Activated B cell treated with CpG ODN at 0.5 μM for 24 hours (primary cell): Measurements from ENCODE around the gene NT5C3A. TPM values are rescaled to one million over a fixed set of nuclear protein-coding genes. Genes with fewer than 3 reads are reported as not detected.

Source experiments
- ATAC-seq: fragments of 200-7000 bp; cut with Tn5 transposase; one replicate; pipeline ENCODE4 v1.10.0; 2021; ENCODE audit warnings: low read depth, mild to moderate bottlenecking, moderate library complexity
- CTCF ChIA-PET: fragments of 350-600 bp; sonication (Branson Sonifier 250); formaldehyde crosslinking; loops from one replicate; lab custom pipeline; 2021; ENCODE audit warnings: antibody characterized with exemption; lab: Charles Lee
- POLR2A ChIA-PET: fragments of 350-600 bp; sonication (Branson Sonifier 250); formaldehyde crosslinking; loops from one replicate; lab custom pipeline; 2021; ENCODE audit warnings: antibody characterized with exemption; lab: Charles Lee
- DNase-seq: peaks from one replicate; pipeline ENCODE4 v3.0.0; 2022
- H3K27ac Mint-ChIP-seq: one replicate; pipeline ENCODE4 v1.8.0; 2020; ENCODE audit warnings: mixed read lengths
- H3K27me3 Mint-ChIP-seq: one replicate; pipeline ENCODE4 v1.8.0; 2021; ENCODE audit warnings: mixed read lengths
- H3K36me3 Mint-ChIP-seq: one replicate; pipeline ENCODE4 v1.8.0; 2021; ENCODE audit warnings: low read depth, mixed read lengths
- H3K4me1 Mint-ChIP-seq: one replicate; pipeline ENCODE4 v1.8.0; 2021; ENCODE audit warnings: mixed read lengths
- H3K4me3 Mint-ChIP-seq: one replicate; pipeline ENCODE4 v1.8.0; 2020; ENCODE audit warnings: mild to moderate bottlenecking, mixed read lengths
- H3K9me3 Mint-ChIP-seq: one replicate; pipeline ENCODE4 v1.8.0; 2020; ENCODE audit warnings: mixed read lengths
- CTCF ChIP-seq: fragments of 200-600 bp; IDR thresholded peaks from one replicate; pipeline ENCODE4 v1.8.0; 2022; ENCODE audit warnings: antibody characterized with exemption, mild to moderate bottlenecking
- intact Hi-C: fragments of 100-400 bp; cut with micrococcal nuclease; formaldehyde crosslinking; loops from one replicate; pipeline ENCODE4 v1.15.1; 2024
- total RNA-seq: library from RNA; stranded (reverse); gene quantifications from 2 replicates; pipeline ENCODE4 v1.2.3, GENCODE V29; 2022

The NT5C3A gene
- total RNA-seq, 1 donor from 2014 or later, result 40.7 TPM

GRCh38 chr7:33039903-33040292, 22.7 kb downstream of the NT5C3A start:
- peaks cover 4% of the 10 kb centered on the region for H3K36me3 Mint-ChIP-seq
- ChIA-PET CTCF (interaction anchor here (1.4 to 3.2 kb wide), 4 partner anchors 9 to 193 kb away, joined by 4 to 17 read pairs (median 10); partner anchors contain the start of gene RP9), POLR2A (interaction anchor here (0.6 to 3.0 kb wide), 8 partner anchors 22 to 193 kb away, joined by 3 to 36 read pairs (median 4); partner anchors contain the start of genes KBTBD2, NT5C3A and RP9)
- peak overlapping the region; percentile 84 for H3K4me3 Mint-ChIP-seq
- DNase-seq (no peak), ATAC-seq (no peak)
- peak overlapping the region; percentile 81 for H3K27ac Mint-ChIP-seq
- peaks cover 73% of the 10 kb centered on the region for H3K4me1 Mint-ChIP-seq
- H3K27me3 Mint-ChIP-seq, result no peaks in the 10 kb centered on the region
- no peak for TF ChIP-seq CTCF
- intact Hi-C loops, result loop anchor here (1.0 to 2.0 kb wide), 4 partner anchors 10 to 148 kb away; no protein-coding TSS in a partner anchor
- no peaks in the 10 kb centered on the region for H3K9me3 Mint-ChIP-seq

- DNase-seq (no peak), ATAC-seq (no peak)
- Mint-ChIP-seq H3K27ac (peak overlapping the region; percentile 81), H3K4me3 (peak overlapping the region; percentile 84), H3K4me1 (peaks cover 72% of the 10 kb centered on the region), H3K9me3 (no peaks in the 10 kb centered on the region), H3K27me3 (no peaks in the 10 kb centered on the region), H3K36me3 (peaks cover 9% of the 10 kb centered on the region)
- TF ChIP-seq CTCF, result no peak
- intact Hi-C loops, result loop anchor here (2.0 kb wide), 1 partner anchor 17 kb away; no protein-coding TSS in a partner anchor
- ChIA-PET POLR2A (interaction anchor here (0.6 to 3.0 kb wide), 6 partner anchors 17 to 148 kb away, joined by 3 to 36 read pairs (median 8); partner anchors contain the start of genes KBTBD2, NT5C3A and RP9), CTCF (interaction anchor here (1.4 to 3.2 kb wide), 3 partner anchors 9 to 193 kb away, joined by 5 to 17 read pairs (median 16); partner anchors contain the start of gene RP9)
These were observed 23.2 kb downstream of the NT5C3A start for GRCh38 chr7:33039257-33039902.

GRCh38 chr7:33038639-33039038, 23.9 kb downstream of the NT5C3A start:
- intact Hi-C loops, result loop anchor here (2.0 kb wide), 1 partner anchor 16 kb away; no protein-coding TSS in a partner anchor
- ChIA-PET CTCF (interaction anchor here (3.2 kb wide), 1 partner anchor 192 kb away, joined by 16 read pairs; no protein-coding TSS in a partner anchor), POLR2A (interaction anchor here (0.6 to 3.0 kb wide), 3 partner anchors 17 to 543 kb away, joined by 7 to 14 read pairs (median 9); partner anchors contain the start of genes AVL9 and RP9)
- ATAC-seq, result no peak
- H3K4me1 Mint-ChIP-seq, result peaks cover 66% of the 10 kb centered on the region
- H3K4me3 Mint-ChIP-seq, result peak overlapping the region; percentile 57
- DNase-seq, result no peak
- no peaks in the 10 kb centered on the region for H3K9me3 Mint-ChIP-seq
- H3K36me3 Mint-ChIP-seq, result peaks cover 12% of the 10 kb centered on the region
- H3K27me3 Mint-ChIP-seq, result no peaks in the 10 kb centered on the region
- H3K27ac Mint-ChIP-seq, result peak overlapping the region; percentile 70
- no peak for TF ChIP-seq CTCF

- H3K27ac Mint-ChIP-seq, result no peak overlapping the region
- ChIA-PET POLR2A (no interaction called here), CTCF (no interaction called here)
- no peaks in the 10 kb centered on the region for H3K9me3 Mint-ChIP-seq
- no peak overlapping the region for H3K4me3 Mint-ChIP-seq
- DNase-seq, result no peak
- TF ChIP-seq CTCF, result no peak
- intact Hi-C loops, result no loop called here
- H3K4me1 Mint-ChIP-seq, result peaks cover 48% of the 10 kb centered on the region
- no peaks in the 10 kb centered on the region for H3K27me3 Mint-ChIP-seq
- H3K36me3 Mint-ChIP-seq, result peaks cover 23% of the 10 kb centered on the region
- no peak for ATAC-seq
These were observed 26.8 kb downstream of the NT5C3A start for GRCh38 chr7:33035776-33036175.

- no peak overlapping the region for H3K4me3 Mint-ChIP-seq
- ATAC-seq (no peak), DNase-seq (no peak)
- no peaks in the 10 kb centered on the region for H3K9me3 Mint-ChIP-seq
- ChIA-PET CTCF (interaction anchor here (1.3 kb wide), 1 partner anchor 83 kb away, joined by 4 read pairs; no protein-coding TSS in a partner anchor), POLR2A (interaction anchor here (0.6 kb wide), 1 partner anchor 96 kb away, joined by 3 read pairs; no protein-coding TSS in a partner anchor)
- no peaks in the 10 kb centered on the region for H3K4me1 Mint-ChIP-seq
- H3K27me3 Mint-ChIP-seq, result no peaks in the 10 kb centered on the region
- intact Hi-C loops, result no loop called here
- no peak overlapping the region for H3K27ac Mint-ChIP-seq
- H3K36me3 Mint-ChIP-seq, result peaks cover 63% of the 10 kb centered on the region
- TF ChIP-seq CTCF, result no peak
These were observed 38.3 kb downstream of the NT5C3A start for GRCh38 chr7:33024189-33024757.
